ENCODE measurements around the gene STARD10. TPM values are rescaled to one million over a fixed set of nuclear protein-coding genes. Genes with fewer than 3 reads are reported as not detected.

STARD10 gene
- total and polyA plus RNA-seq, 2 experiments from 2014 or later: 16.6 to 20.5 TPM

GRCh38 chr11:72793076-72793424 lies 797 bp downstream of the STARD10 start:
- Histone ChIP-seq H3F3A (replicated peaks; ENCODE audit: low read depth) (no peaks in the 10 kb centered on the region), H3K4me2 (peak overlapping the region; percentile 69; the same call in 1 of the 2 replicates), H3K79me2 (replicated peaks; ENCODE audit: insufficient read depth) (no peaks in the 10 kb centered on the region), H3K27ac (ENCODE audit: low read depth) (no peak overlapping the region), H3K27me3 (ENCODE audit: insufficient read depth) (no peaks in the 10 kb centered on the region), H3K4me3 (peak overlapping the region; percentile 72), H3K4me1 (ENCODE audit: insufficient read depth) (peaks cover 9% of the 10 kb centered on the region), H4K20me1 (replicated peaks; ENCODE audit: insufficient read depth) (no peaks in the 10 kb centered on the region), H3K36me3 (ENCODE audit: insufficient read depth) (no peaks in the 10 kb centered on the region), H2AFZ (no peak overlapping the region), H3K9me2 (ENCODE audit: insufficient read depth) (no peaks in the 10 kb centered on the region)
- TF ChIP-seq CREB1 (CRISPR knock-in tag; IDR thresholded peaks at IDR 0.05; ENCODE audit: low read depth) (no peak), ZNF114 (CRISPR knock-in tag; IDR thresholded peaks at IDR 0.05) (no peak), EZH2 (IDR thresholded peaks at IDR 0.05; ENCODE audit: low read depth, unreplicated experiment) (no peak), JUNB (IDR thresholded peaks at IDR 0.05; ENCODE audit: unreplicated experiment) (no peak), ZNF331 (CRISPR knock-in tag; IDR thresholded peaks at IDR 0.05; ENCODE audit: low read depth) (no peak), POLR2AphosphoS5 (IDR thresholded peaks at IDR 0.05; ENCODE audit: low read depth) (no peak), ZNF462 (CRISPR knock-in tag; IDR thresholded peaks at IDR 0.05) (no peak)
- TF ChIP-seq, protein P1, sequence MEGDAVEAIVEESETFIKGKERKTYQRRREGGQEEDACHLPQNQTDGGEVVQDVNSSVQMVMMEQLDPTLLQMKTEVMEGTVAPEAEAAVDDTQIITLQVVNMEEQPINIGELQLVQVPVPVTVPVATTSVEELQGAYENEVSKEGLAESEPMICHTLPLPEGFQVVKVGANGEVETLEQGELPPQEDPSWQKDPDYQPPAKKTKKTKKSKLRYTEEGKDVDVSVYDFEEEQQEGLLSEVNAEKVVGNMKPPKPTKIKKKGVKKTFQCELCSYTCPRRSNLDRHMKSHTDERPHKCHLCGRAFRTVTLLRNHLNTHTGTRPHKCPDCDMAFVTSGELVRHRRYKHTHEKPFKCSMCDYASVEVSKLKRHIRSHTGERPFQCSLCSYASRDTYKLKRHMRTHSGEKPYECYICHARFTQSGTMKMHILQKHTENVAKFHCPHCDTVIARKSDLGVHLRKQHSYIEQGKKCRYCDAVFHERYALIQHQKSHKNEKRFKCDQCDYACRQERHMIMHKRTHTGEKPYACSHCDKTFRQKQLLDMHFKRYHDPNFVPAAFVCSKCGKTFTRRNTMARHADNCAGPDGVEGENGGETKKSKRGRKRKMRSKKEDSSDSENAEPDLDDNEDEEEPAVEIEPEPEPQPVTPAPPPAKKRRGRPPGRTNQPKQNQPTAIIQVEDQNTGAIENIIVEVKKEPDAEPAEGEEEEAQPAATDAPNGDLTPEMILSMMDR (conservative IDR thresholded peaks at IDR 0.05; ENCODE audit: low read depth in 2 of 2): no peak
- H3K4me3 Mint-ChIP-seq: peak overlapping the region; percentile 98
- peaks cover 19% of the 10 kb centered on the region for H3K4me1 Mint-ChIP-seq
- ATAC-seq (no peak), DNase-seq (ENCODE audit: low spot score) (no peak)
- no peak overlapping the region for H3K27ac Mint-ChIP-seq
- no peaks in the 10 kb centered on the region for H3K9me3 Mint-ChIP-seq
- no peaks in the 10 kb centered on the region for H3K36me3 Mint-ChIP-seq (ENCODE audit: low read depth)
- H3K27me3 Mint-ChIP-seq (ENCODE audit: insufficient read depth, low read depth, poor library complexity): peaks cover 13% of the 10 kb centered on the region

Data from GM23338 (cell line).